Erythroblast (primary cell): ENCODE data around the gene CLCN2.

ENCODE experiments used
- GATA1 ChIP-seq: IDR thresholded peaks from 2 replicates; pipeline ENCODE4 v1.6.1; 2011; ENCODE audit warnings: low read depth, mild to moderate bottlenecking, control low read depth, low read length, moderate library complexity
- POLR2A ChIP-seq: IDR thresholded peaks from 2 replicates; pipeline ENCODE4 v1.6.1; 2011; ENCODE audit warnings: mild to moderate bottlenecking, low read length

DNA sequence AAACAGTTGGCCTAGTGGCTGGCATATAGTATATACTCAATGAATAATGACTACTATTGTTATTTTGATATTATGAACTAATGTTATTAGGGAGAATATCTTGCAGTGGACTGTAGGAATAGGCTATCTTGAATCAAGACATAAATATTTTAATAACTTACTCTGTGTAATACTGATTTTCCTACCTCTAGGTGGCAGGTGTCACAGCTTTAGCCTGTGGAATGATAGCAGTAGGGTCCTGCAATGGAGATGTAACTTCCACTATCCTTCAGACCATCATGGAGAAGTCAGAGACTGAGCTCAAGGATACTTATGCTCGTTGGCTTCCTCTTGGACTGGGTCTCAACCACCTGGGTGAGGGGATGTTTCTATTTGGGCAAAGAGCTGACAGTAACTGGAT lies 55.8 kb downstream of the CLCN2 start:
- TF ChIP-seq POLR2A (no peak), GATA1 (no peak)
